ENCODE measurements around the gene SLC10A2.
"Not testable (repeated sequence)": the region's sequence is repeated elsewhere in the genome, so short reads cannot be mapped to it uniquely, and the experiment has no call there.

Gene SLC10A2

DNA sequence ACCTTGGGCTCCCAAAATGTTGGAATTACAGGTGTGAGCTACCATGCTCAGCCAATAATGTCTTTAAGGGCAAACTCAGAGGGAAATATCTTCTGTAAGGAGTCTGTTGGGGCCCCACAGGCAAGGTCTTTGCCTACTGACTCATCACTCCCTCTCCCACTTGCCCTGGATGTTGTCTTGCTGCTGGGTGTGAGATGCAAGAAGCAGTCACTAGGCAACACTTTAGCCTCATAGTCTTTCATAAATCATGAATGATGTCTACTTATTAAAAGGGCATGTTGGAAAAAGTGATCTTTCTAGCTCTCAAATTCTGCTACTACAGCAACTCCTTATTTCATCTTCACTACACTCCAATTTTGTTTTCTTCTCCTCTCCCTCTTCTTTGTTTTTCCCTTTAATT lies 34.6 kb upstream of the SLC10A2 start:
- no peak for DNase-seq (ENCODE audit: low read depth)
- no peak overlapping the region for H3K4me3 ChIP-seq (ENCODE audit: low read length)

DNA sequence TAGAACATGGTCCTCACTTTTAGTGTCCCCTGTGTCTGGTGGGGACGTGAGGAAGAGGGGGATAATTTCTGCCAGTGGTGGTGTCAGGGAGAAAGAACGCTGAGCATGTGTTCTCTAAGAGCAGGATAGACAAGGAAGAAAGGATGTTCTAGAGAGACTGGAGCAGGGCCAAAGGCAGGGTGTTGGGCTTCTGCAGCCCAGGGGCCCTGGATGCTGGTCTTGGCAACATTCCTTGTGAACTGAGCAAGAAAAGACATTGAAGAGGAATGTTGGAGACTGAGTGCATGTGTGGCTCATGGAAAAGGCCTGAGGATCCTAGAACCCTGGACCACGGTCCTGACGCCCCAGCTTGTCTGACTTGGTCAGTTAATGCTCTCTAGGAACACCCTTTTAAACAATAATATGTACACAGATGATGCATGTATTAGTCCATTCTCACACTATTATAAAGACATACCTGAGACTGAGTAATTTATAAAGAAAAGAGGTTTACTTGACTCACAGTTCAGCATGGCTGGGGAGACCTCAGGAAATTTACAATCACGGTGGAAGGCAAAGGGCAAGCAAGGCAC lies 33.6 kb upstream of the SLC10A2 start:
- no peak overlapping the region for H3K4me3 ChIP-seq (ENCODE audit: low read length)
- TF ChIP-seq, protein P1, sequence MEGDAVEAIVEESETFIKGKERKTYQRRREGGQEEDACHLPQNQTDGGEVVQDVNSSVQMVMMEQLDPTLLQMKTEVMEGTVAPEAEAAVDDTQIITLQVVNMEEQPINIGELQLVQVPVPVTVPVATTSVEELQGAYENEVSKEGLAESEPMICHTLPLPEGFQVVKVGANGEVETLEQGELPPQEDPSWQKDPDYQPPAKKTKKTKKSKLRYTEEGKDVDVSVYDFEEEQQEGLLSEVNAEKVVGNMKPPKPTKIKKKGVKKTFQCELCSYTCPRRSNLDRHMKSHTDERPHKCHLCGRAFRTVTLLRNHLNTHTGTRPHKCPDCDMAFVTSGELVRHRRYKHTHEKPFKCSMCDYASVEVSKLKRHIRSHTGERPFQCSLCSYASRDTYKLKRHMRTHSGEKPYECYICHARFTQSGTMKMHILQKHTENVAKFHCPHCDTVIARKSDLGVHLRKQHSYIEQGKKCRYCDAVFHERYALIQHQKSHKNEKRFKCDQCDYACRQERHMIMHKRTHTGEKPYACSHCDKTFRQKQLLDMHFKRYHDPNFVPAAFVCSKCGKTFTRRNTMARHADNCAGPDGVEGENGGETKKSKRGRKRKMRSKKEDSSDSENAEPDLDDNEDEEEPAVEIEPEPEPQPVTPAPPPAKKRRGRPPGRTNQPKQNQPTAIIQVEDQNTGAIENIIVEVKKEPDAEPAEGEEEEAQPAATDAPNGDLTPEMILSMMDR (conservative IDR thresholded peaks at IDR 0.05; ENCODE audit: low read length), result no peak
- DNase-seq (ENCODE audit: low read depth), result no peak

More for the DNA sequence above, 34.6 kb upstream of the SLC10A2 start:
- TF ChIP-seq, protein P1 (conservative IDR thresholded peaks at IDR 0.05; ENCODE audit: low read length), result no peak

DNA sequence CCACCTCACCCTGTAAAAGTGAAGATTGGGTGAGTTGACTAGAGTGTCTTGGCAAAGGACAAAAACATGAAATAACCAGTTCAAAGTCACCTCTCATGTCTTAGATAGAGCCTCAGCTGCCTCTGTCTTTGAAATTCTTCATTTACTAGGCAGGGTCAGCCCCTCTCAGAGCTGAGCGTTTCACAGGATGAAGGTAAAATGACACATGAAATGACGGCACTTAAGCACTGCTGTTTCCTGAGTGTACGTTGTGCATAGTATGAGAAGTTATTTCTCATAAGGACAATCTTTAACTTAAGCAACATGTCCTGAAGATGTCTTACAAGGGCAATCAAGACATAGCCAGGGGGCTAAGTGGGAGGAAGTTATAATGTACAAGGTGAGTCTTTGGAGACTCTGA lies 32.3 kb upstream of the SLC10A2 start:
- DNase-seq (ENCODE audit: low read depth), result no peak
- no peak overlapping the region for H3K4me3 ChIP-seq (ENCODE audit: low read length)
- TF ChIP-seq, protein P1 (conservative IDR thresholded peaks at IDR 0.05; ENCODE audit: low read length), result no peak

DNA sequence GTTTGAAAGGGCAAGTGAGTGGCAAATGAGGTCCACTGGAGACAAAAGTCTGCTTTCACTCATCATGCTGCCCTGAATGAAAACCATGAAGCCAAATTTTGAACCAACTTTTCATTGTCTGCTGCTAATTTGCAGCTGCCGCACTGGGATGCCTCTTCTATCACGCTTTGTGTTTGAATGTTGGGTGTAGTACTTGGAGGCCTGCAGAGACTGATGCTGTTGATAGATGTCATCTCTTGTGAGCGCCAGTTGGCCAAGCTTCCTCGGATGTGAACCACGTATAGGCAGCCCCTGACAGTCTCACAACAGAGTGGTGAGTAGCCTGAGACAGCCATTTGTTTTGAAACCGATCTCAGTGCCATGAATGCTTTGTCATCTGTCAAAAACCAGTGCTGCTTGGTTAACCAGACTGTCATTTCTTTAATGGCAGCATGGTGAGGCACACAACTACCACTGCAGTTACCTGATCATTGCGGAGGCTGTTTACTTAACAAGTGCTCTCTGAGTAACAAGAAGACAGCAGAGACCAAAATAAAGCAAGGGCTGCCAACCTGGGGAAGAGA lies 31.2 kb upstream of the SLC10A2 start:
- H3K4me3 ChIP-seq (ENCODE audit: low read length), result no peak overlapping the region
- TF ChIP-seq, protein P1 (conservative IDR thresholded peaks at IDR 0.05; ENCODE audit: low read length), result no peak
- no peak for DNase-seq (ENCODE audit: low read depth)

DNA sequence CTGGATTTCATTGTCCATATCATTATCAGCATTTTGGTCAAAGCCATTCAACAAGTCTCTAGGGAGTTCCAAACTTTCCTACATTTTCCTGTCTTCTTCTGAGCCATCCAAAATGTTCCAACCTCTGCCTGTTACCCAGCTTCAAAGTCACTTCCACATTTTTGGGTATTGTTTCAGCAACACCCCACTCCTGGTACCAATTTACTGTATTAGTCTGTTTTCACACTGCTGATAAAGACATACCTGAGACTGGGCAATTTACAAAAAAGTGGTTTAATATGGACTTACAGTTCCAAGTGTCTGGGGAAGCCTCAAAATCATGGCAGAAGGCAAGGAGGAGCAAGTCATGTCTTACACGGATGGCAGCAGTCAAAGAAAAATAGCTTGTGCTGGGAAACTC lies 27.4 kb upstream of the SLC10A2 start:
- DNase-seq (ENCODE audit: low read depth); H3K4me3 ChIP-seq (ENCODE audit: low read length): not testable (repeated sequence)

DNA sequence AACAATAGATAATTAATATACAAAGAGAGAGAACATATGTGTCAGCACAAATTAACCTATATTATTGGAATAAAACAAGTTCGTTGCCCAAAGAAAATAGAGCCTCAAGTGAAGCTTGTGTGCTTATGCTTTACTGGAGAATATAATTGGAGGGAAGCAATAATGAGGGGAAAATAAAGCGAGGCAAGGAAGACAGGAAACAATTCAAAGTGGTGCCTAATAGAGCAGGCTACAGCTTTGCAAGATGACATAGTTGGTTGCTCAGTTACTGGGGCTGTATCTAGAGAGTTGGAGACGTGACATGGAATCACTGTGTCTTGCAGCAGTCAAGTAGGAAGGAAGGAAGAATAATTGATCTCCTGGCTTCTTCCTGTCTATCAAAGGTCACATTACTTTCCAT lies 21.1 kb upstream of the SLC10A2 start:
- H3K4me3 ChIP-seq (ENCODE audit: low read length), result no peak overlapping the region
- no peak for DNase-seq (ENCODE audit: low read depth)
- TF ChIP-seq, protein P1 (conservative IDR thresholded peaks at IDR 0.05; ENCODE audit: low read length), result no peak

DNA sequence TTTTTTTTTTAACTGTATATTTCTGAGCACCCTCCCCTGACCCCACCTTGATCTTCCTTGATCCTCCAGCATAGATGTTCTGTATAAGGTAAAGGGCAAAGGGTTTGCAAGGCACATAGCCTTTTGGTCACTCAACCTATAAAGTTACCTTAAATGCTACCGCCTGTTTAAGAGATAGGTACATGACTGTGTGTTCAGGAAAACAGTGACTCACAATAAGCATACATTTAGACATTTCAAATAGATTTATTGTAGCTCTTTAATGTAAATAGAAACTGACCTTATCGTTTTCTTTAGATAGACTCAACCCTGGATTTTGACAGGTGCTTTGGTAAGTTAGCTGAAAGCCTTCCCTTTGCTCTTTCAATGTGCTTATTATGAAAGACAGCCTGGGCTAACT lies 15.2 kb upstream of the SLC10A2 start:
- TF ChIP-seq, protein P1 (conservative IDR thresholded peaks at IDR 0.05; ENCODE audit: low read length), result no peak
- DNase-seq (ENCODE audit: low read depth), result no peak
- H3K4me3 ChIP-seq (ENCODE audit: low read length), result no peak overlapping the region

Measured in AG10803 (cell line).